ENCODE measurements around the gene C3orf85. TPM values are rescaled to one million over a fixed set of nuclear protein-coding genes. Genes with fewer than 3 reads are reported as not detected.

The C3orf85 gene
- total RNA-seq, 1 experiment from 2014 or later: not detected

DNA sequence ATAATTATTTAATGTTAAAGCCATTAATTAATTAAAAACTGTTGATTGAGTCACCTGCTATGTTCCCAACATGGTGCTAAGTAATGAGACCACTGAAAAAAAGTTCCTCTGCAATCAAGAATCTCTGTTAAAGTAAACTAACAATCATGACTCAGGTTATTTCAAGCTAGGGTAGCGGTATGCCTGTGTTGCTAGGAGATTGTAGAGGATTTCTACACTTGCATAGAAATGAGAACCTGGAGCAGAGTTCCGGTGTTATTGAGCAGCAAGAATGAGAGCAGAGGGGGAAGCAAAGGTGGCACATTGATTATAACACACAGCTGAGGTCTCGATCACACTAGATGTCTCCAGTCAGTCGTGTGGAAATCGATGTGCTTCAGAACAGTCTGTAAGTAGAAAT lies 41.4 kb downstream of the C3orf85 start:
- Histone ChIP-seq H3K4me3 (ENCODE audit: insufficient read depth, low read depth, low read length) (no peak overlapping the region), H3K36me3 (replicated peaks; ENCODE audit: control insufficient read depth, insufficient read depth, low read length) (no peaks in the 10 kb centered on the region), H3K27me3 (ENCODE audit: control insufficient read depth, insufficient read depth, low read length) (no peaks in the 10 kb centered on the region)
- DNase-seq: no peak

DNA sequence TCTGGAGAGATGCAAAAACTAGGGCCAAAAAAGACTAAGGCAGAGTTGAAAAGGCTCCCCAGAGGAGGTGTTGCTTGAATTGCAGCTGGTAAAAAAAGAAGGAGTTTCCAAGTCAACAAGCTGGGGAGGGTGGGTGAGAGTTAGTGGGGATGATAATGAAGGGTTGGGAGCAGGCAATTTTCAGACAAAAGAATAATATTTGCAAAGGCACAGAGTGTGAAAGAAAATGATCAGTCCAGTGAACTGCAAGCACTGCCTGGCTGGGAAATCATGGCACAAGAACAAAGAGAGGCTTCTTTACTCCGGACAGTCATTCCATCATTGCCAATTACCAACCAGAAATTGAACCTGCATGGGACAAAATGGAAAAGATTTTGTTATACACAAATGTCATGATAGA lies 42.2 kb downstream of the C3orf85 start:
- Histone ChIP-seq H3K36me3 (replicated peaks; ENCODE audit: control insufficient read depth, insufficient read depth, low read length) (no peaks in the 10 kb centered on the region), H3K4me3 (ENCODE audit: insufficient read depth, low read depth, low read length) (no peak overlapping the region), H3K27me3 (ENCODE audit: control insufficient read depth, insufficient read depth, low read length) (no peaks in the 10 kb centered on the region)
- no peak for DNase-seq

DNA sequence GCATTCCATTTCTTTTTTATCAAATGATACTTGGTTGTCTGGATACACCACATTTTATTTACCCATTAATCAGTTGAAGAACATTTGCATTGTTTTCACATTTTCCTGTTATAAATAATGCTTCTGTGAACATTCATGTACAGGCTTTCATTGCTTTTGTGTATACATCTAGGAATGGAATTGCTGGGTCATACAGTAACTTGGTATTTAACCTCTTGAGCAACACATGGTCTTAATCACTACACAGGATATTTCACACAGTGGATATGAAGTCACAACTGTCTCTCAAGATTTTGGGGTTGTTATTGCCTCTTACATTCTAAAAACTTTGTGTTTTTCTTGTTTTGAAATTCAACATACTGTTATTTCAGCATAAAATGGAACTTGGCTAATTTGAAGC lies 48.2 kb downstream of the C3orf85 start:
- DNase-seq: no peak
- Histone ChIP-seq H3K27me3 (ENCODE audit: control insufficient read depth, insufficient read depth, low read length) (no peaks in the 10 kb centered on the region), H3K4me3 (ENCODE audit: insufficient read depth, low read depth, low read length) (no peak overlapping the region), H3K36me3 (replicated peaks; ENCODE audit: control insufficient read depth, insufficient read depth, low read length) (no peaks in the 10 kb centered on the region)

DNA sequence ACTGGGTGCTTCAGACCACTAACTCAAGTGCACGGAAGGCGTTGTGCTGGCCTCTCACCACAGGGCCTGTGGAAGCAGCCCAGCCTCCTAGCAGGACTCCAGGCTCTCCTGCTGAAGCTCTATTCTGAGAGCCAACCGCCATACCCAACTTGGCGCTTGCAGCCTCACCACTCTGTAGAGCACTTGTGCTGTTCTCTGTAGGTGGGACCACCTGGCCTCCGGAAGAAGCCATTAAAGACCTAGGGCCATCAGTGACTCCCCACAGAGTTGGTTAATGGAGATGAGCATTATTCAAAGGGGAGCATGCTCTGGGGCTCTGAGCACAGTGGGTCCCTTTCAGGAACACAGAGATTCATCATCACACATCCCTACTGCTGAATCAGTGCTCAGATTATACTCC lies 50.9 kb downstream of the C3orf85 start:
- DNase-seq: peak; percentile 17
- Histone ChIP-seq H3K4me3 (ENCODE audit: insufficient read depth, low read depth, low read length) (no peak overlapping the region), H3K36me3 (replicated peaks; ENCODE audit: control insufficient read depth, insufficient read depth, low read length) (no peaks in the 10 kb centered on the region), H3K27me3 (ENCODE audit: control insufficient read depth, insufficient read depth, low read length) (no peaks in the 10 kb centered on the region)

DNA sequence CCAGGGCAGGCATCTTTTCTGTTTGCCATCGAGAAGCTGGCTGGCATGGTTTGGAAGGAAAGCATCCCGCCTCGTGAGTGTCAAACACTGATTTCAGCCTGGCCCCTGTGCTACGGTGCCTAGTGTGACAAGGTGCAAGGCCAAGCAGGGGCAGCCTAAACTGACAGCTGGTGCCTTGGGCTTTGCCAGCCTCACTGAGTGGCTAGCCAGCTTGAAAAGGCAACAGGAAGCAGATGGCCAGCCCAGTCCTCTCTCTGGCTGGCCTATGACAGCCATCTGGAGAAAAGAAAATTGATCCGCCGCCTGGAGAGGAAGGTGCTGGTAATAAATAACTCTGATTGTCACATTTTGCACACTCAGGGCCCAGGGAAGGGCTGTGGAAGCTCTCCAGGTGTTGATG lies 52.2 kb downstream of the C3orf85 start:
- Histone ChIP-seq H3K4me3 (ENCODE audit: insufficient read depth, low read depth, low read length) (no peak overlapping the region), H3K27me3 (ENCODE audit: control insufficient read depth, insufficient read depth, low read length) (no peaks in the 10 kb centered on the region), H3K36me3 (replicated peaks; ENCODE audit: control insufficient read depth, insufficient read depth, low read length) (no peaks in the 10 kb centered on the region)
- no peak for DNase-seq

DNA sequence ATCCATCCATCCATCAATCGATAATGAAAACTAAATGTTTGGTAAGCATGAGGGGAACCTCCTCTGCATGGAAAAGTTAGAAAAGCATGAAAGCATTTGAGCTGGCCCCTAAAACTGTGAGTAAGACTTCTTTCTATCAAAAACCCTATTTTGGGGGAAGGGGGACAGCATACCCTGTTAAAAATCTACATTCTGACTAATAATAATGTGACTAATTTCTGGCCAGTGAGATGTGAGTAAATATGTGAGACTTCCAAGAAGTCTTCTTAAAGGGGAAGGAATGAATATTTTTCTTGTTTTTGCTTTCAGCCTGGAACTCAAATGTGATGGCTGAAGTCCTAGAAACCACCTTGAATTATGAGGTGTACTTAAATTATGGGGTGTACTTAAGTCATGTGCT lies 54.9 kb downstream of the C3orf85 start:
- H3K4me3 ChIP-seq (ENCODE audit: insufficient read depth, low read depth, low read length): no peak overlapping the region
- no peaks in the 10 kb centered on the region for H3K27me3 ChIP-seq (ENCODE audit: control insufficient read depth, insufficient read depth, low read length)
- DNase-seq: no peak
- H3K36me3 ChIP-seq (replicated peaks; ENCODE audit: control insufficient read depth, insufficient read depth, low read length): no peaks in the 10 kb centered on the region

DNA sequence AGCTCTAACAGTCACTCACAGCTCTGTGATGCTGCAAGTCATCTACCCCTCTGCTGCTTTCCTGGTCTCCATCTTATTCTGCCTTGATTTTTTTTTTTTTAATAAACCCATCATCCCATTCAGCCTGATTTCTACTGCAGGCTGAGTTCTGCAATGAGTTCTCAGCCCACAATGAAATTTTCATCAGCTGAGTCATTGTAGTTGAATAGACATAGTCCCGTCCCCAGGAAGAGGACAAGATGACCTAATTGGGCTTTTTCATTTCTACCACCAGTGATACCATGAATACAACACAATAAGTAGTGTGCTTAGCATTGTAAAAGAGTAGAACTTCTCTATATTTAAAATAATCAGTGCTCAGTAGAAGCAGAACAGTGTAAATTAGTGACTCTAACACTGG lies 59.3 kb downstream of the C3orf85 start:
- no peak for DNase-seq
- H3K36me3 ChIP-seq (replicated peaks; ENCODE audit: control insufficient read depth, insufficient read depth, low read length): no peaks in the 10 kb centered on the region

More for the DNA sequence above, 59.3 kb downstream of the C3orf85 start:
- Histone ChIP-seq H3K4me3 (ENCODE audit: insufficient read depth, low read depth, low read length) (no peak overlapping the region), H3K27me3 (ENCODE audit: control insufficient read depth, insufficient read depth, low read length) (no peaks in the 10 kb centered on the region)

Other genes with a start within 250 kb of the C3orf85 start
- gene GUCA1C, start 182.8 kb upstream of the C3orf85 start, total RNA-seq (2014; rRNA removed; shearing (Covaris generic)): not detected in 2 replicates
- not detected in 2 replicates for gene MORC1, start 18.6 kb upstream of the C3orf85 start, total RNA-seq (2014; rRNA removed; shearing (Covaris generic))
- gene DPPA2, start 179.8 kb downstream of the C3orf85 start, total RNA-seq (2014; rRNA removed; shearing (Covaris generic)): 10.3 and 17.7 TPM in 2 replicates
- 546 and 887 TPM in 2 replicates for gene DPPA4, start 200.8 kb downstream of the C3orf85 start, total RNA-seq (2014; rRNA removed; shearing (Covaris generic))

All from H7 (cell line).